DND-41 (cell line): ENCODE results near the gene MED6.

ENCODE experiments used
- EZH2 ChIP-seq: IDR thresholded peaks from 3 replicates; pipeline ENCODE4 v1.6.1; 2012; ENCODE audit warnings: borderline replicate concordance, low read depth, mild to moderate bottlenecking, moderate library complexity, low read length, inconsistent platforms; ENCODE audit not compliant: severe bottlenecking
- TF ChIP-seq, protein P1 (sequence below): IDR thresholded peaks from 2 replicates; pipeline ENCODE4 v1.5.1; 2012; ENCODE audit warnings: borderline replicate concordance, low read length, moderate library complexity, mild to moderate bottlenecking; ENCODE audit not compliant: poor library complexity, severe bottlenecking; ENCODE audit errors: extremely low read depth

GRCh38 chr14:70567791-70568190 is 32.7 kb downstream of the MED6 start:
- TF ChIP-seq, protein P1, sequence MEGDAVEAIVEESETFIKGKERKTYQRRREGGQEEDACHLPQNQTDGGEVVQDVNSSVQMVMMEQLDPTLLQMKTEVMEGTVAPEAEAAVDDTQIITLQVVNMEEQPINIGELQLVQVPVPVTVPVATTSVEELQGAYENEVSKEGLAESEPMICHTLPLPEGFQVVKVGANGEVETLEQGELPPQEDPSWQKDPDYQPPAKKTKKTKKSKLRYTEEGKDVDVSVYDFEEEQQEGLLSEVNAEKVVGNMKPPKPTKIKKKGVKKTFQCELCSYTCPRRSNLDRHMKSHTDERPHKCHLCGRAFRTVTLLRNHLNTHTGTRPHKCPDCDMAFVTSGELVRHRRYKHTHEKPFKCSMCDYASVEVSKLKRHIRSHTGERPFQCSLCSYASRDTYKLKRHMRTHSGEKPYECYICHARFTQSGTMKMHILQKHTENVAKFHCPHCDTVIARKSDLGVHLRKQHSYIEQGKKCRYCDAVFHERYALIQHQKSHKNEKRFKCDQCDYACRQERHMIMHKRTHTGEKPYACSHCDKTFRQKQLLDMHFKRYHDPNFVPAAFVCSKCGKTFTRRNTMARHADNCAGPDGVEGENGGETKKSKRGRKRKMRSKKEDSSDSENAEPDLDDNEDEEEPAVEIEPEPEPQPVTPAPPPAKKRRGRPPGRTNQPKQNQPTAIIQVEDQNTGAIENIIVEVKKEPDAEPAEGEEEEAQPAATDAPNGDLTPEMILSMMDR, result peak; percentile 62
- TF ChIP-seq EZH2, result no peak
